ENCODE data around the gene TREM2. TPM values are rescaled to one million over a fixed set of nuclear protein-coding genes. Genes with fewer than 3 reads are reported as not detected.
A peak's percentile ranks its signal among the peaks of the same experiment; 100 is the strongest.

The TREM2 gene
- total RNA-seq, 1 experiment from 2014 or later: not detected

DNA sequence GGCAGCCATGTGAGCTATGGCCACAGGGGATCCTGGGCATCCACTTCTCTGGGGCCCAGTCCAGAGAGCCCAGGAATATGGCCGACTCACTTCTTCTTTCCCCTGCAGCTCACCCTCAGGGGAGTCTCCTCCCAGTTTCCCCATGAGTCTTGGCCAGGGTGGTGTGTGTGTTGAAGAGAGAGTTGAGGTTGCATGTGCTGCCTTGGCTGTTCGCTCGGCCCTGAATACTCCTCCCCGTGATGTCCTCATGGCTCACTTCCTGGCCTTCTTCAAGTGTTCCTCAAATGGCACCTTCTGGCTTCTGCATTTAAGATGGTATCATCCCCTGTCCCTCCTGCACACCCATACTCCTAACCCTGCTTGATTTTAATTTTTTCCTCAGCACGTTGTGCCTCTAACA is 5.6 kb downstream of the TREM2 start:
- Histone ChIP-seq H3K27me3 (replicated peaks; ENCODE audit: control insufficient read depth, insufficient read depth, low read length) (no peaks in the 10 kb centered on the region), H3K9me3 (no peaks in the 10 kb centered on the region), H3K36me3 (ENCODE audit: control insufficient read depth, insufficient read depth, low read length) (no peaks in the 10 kb centered on the region), H3K4me3 (ENCODE audit: low read depth, low read length) (no peak overlapping the region), H3K4me1 (peaks cover 18% of the 10 kb centered on the region)
- ChIA-PET POLR2A (no interaction called here), CTCF (no interaction called here)
- no TSS peak for BruUV-seq (replicated peaks)
- Mint-ChIP-seq H3K36me3 (ENCODE audit: insufficient read depth, unreplicated experiment) (no peaks in the 10 kb centered on the region), H3K9me3 (ENCODE audit: unreplicated experiment) (no peaks in the 10 kb centered on the region), H3K4me3 (ENCODE audit: unreplicated experiment) (no peak overlapping the region), H3K27me3 (ENCODE audit: insufficient read depth, unreplicated experiment) (no peaks in the 10 kb centered on the region), H3K27ac (ENCODE audit: unreplicated experiment) (no peak overlapping the region), H3K4me1 (ENCODE audit: low read depth, unreplicated experiment) (peaks cover 20% of the 10 kb centered on the region)
- TF ChIP-seq, protein P1, sequence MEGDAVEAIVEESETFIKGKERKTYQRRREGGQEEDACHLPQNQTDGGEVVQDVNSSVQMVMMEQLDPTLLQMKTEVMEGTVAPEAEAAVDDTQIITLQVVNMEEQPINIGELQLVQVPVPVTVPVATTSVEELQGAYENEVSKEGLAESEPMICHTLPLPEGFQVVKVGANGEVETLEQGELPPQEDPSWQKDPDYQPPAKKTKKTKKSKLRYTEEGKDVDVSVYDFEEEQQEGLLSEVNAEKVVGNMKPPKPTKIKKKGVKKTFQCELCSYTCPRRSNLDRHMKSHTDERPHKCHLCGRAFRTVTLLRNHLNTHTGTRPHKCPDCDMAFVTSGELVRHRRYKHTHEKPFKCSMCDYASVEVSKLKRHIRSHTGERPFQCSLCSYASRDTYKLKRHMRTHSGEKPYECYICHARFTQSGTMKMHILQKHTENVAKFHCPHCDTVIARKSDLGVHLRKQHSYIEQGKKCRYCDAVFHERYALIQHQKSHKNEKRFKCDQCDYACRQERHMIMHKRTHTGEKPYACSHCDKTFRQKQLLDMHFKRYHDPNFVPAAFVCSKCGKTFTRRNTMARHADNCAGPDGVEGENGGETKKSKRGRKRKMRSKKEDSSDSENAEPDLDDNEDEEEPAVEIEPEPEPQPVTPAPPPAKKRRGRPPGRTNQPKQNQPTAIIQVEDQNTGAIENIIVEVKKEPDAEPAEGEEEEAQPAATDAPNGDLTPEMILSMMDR (IDR thresholded peaks at IDR 0.05; ENCODE audit: insufficient read depth in 1 of 2, low read depth in 1 of 2, low read length in 1 of 2, severe bottlenecking in 1 of 2, unreplicated experiment in 1 of 2): no peak
- DNase-seq: no peak
- intact Hi-C loops (cut with micrococcal nuclease; ENCODE audit: unreplicated experiment): no loop called here

DNA sequence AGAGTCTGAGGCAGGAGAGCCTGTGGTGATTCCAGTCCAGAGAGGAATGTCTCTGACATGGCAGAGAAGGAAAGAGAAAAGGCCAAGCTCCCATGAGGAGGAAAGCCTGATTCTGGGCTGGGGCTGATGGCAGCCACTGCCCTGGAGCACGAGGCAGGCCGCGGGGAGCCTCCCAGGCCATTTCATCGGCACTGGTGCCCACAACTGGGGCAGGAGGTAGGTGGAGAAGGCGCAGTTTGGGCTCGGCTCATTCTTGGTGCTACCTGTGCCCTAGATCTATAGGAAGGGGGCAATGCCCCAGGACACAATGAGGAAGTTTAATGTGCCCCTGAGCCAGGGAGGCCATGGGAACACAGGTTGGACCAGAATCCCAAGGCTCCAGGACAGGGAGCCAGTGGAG is 6.1 kb downstream of the TREM2 start:
- no peak overlapping the region for H3K27ac Mint-ChIP-seq (ENCODE audit: unreplicated experiment)
- H3K4me3 Mint-ChIP-seq (ENCODE audit: unreplicated experiment): no peak overlapping the region
- no peaks in the 10 kb centered on the region for H3K27me3 Mint-ChIP-seq (ENCODE audit: insufficient read depth, unreplicated experiment)
- no peak overlapping the region for H3K4me3 ChIP-seq (ENCODE audit: low read depth, low read length)
- ChIA-PET POLR2A (no interaction called here), CTCF (no interaction called here)
- no TSS peak for BruUV-seq (replicated peaks)
- H3K4me1 ChIP-seq: peaks cover 18% of the 10 kb centered on the region
- no peaks in the 10 kb centered on the region for H3K9me3 ChIP-seq
- TF ChIP-seq, protein P1 (IDR thresholded peaks at IDR 0.05; ENCODE audit: insufficient read depth in 1 of 2, low read depth in 1 of 2, low read length in 1 of 2, severe bottlenecking in 1 of 2, unreplicated experiment in 1 of 2): no peak
- peaks cover 20% of the 10 kb centered on the region for H3K4me1 Mint-ChIP-seq (ENCODE audit: low read depth, unreplicated experiment)
- no peaks in the 10 kb centered on the region for H3K27me3 ChIP-seq (replicated peaks; ENCODE audit: control insufficient read depth, insufficient read depth, low read length)
- H3K9me3 Mint-ChIP-seq (ENCODE audit: unreplicated experiment): no peaks in the 10 kb centered on the region
- no peaks in the 10 kb centered on the region for H3K36me3 ChIP-seq (ENCODE audit: control insufficient read depth, insufficient read depth, low read length)
- intact Hi-C loops (cut with micrococcal nuclease; ENCODE audit: unreplicated experiment): no loop called here
- DNase-seq: no peak
- H3K36me3 Mint-ChIP-seq (ENCODE audit: insufficient read depth, unreplicated experiment): no peaks in the 10 kb centered on the region

DNA sequence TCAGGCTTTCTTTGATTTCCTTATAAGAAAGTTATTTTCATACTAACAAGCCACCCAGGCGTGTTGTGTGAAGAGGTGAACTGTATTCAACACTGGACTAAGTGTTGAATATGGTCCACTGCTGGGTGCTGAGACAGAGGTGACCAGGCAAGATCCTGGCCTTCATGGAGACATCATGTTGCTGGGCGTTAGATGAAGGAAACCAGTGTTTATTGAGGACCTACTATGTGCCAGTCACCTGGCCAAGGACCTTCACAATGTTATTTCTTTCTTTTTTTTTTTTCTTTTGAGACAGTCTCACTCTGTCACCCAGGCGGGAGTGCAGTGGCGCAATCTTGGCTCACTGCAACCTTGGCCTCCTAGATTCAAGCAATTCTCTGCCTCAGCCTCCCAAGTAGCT is 6.9 kb downstream of the TREM2 start:
- Mint-ChIP-seq H3K9me3 (ENCODE audit: unreplicated experiment) (no peaks in the 10 kb centered on the region), H3K36me3 (ENCODE audit: insufficient read depth, unreplicated experiment) (no peaks in the 10 kb centered on the region), H3K4me1 (ENCODE audit: low read depth, unreplicated experiment) (peaks cover 20% of the 10 kb centered on the region), H3K27ac (ENCODE audit: unreplicated experiment) (peak overlapping the region; percentile 13), H3K4me3 (ENCODE audit: unreplicated experiment) (no peak overlapping the region), H3K27me3 (ENCODE audit: insufficient read depth, unreplicated experiment) (no peaks in the 10 kb centered on the region)
- ChIA-PET CTCF (no interaction called here), POLR2A (no interaction called here)
- intact Hi-C loops (cut with micrococcal nuclease; ENCODE audit: unreplicated experiment): no loop called here
- peaks cover 18% of the 10 kb centered on the region for H3K4me1 ChIP-seq
- H3K36me3 ChIP-seq (ENCODE audit: control insufficient read depth, insufficient read depth, low read length): no peaks in the 10 kb centered on the region
- H3K27me3 ChIP-seq (replicated peaks; ENCODE audit: control insufficient read depth, insufficient read depth, low read length): no peaks in the 10 kb centered on the region
- TF ChIP-seq, protein P1 (IDR thresholded peaks at IDR 0.05; ENCODE audit: insufficient read depth in 1 of 2, low read depth in 1 of 2, low read length in 1 of 2, severe bottlenecking in 1 of 2, unreplicated experiment in 1 of 2): no peak
- DNase-seq: no peak
- no peaks in the 10 kb centered on the region for H3K9me3 ChIP-seq
- H3K4me3 ChIP-seq (ENCODE audit: low read depth, low read length): no peak overlapping the region
- no TSS peak for BruUV-seq (replicated peaks)
